A549 (cell line): ENCODE measurements around the gene ARHGAP20.

ENCODE experiments used
- KDM1A ChIP-seq: fragments of 200-600 bp; sonication (generic); IDR thresholded peaks from 2 replicates; pipeline ENCODE4 v1.6.1; 2016; ENCODE audit warnings: low read depth, mild to moderate bottlenecking
- PBX3 ChIP-seq: IDR thresholded peaks from 2 replicates; pipeline ENCODE4 v1.6.1; 2012
- ZFP36 ChIP-seq: fragments of 450-650 bp; IDR thresholded peaks from 2 replicates; pipeline ENCODE4 v1.6.1; 2014; ENCODE audit warnings: borderline replicate concordance; ENCODE audit not compliant: partially characterized antibody

GRCh38 chr11:110634370-110634769, 77.9 kb downstream of the ARHGAP20 start:
- TF ChIP-seq PBX3 = no peak
- TF ChIP-seq ZFP36 = no peak
- TF ChIP-seq KDM1A = no peak
